Adrenal gland (tissue), 5 donors: Measurements from ENCODE around the gene CHN2.

Source experiments
- POLR2A ChIP-seq, 2 donors: fragments of 450-650 bp; IDR thresholded peaks; one replicate each; pipeline ENCODE4 v1.6.1; 2017; ENCODE audit warnings: antibody characterized with exemption in 2 of 2, mild to moderate bottlenecking in 2 of 2, moderate library complexity in 1 of 2
- TF ChIP-seq, protein P1 (sequence below), 6 experiments: fragments of 450-650 bp in 4 of 6; fragments of 200-600 bp in 2 of 6; sonication (generic) in 1 of 6; IDR thresholded peaks; 1 replicate in 5 of 6; 2 replicates in 1 of 6; pipeline versions ENCODE4 v1.5.1 to v1.8.0; 2016 to 2021; ENCODE audit warnings: antibody characterized with exemption in 6 of 6, mild to moderate bottlenecking in 2 of 6, moderate library complexity in 1 of 6
- donor health status: DM: no; HTN: no; CAD: no.

DNA sequence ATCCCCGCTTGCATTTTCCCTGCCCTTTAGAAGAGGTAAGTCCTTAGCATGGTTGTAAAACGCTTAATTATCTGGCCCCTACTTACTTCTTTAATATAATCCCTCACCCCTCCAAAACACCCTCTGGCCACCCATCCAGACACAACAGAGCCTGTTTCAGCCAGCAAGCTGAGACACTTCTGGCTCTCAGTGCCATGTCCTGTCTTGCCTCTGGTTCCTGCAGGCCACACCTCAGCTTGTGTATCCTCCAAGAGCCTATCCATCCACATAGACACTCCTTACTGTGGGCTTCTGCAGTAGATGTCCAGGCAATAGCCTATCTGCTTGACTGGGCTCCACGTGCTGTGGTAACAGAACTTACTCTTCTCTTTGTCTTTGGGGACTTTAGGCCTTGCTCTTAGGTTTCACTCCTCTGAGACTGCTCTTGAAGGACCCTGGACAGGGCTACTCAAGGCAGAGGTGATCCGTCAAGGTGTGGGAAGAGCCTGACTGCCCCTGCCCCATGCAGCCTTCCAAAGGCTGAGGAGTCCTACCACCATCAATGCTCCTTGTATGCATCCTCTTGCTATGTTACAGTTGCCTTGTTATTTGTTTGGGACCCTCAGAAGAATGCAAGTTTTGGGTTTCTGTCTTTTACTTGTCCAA is 149.9 kb downstream of the CHN2 start:
- TF ChIP-seq, protein P1, sequence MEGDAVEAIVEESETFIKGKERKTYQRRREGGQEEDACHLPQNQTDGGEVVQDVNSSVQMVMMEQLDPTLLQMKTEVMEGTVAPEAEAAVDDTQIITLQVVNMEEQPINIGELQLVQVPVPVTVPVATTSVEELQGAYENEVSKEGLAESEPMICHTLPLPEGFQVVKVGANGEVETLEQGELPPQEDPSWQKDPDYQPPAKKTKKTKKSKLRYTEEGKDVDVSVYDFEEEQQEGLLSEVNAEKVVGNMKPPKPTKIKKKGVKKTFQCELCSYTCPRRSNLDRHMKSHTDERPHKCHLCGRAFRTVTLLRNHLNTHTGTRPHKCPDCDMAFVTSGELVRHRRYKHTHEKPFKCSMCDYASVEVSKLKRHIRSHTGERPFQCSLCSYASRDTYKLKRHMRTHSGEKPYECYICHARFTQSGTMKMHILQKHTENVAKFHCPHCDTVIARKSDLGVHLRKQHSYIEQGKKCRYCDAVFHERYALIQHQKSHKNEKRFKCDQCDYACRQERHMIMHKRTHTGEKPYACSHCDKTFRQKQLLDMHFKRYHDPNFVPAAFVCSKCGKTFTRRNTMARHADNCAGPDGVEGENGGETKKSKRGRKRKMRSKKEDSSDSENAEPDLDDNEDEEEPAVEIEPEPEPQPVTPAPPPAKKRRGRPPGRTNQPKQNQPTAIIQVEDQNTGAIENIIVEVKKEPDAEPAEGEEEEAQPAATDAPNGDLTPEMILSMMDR (IDR thresholded peaks at IDR 0.05) = no peak
- TF ChIP-seq POLR2A (IDR thresholded peaks at IDR 0.05) = no peak
